ENCODE results near the gene TIMM17B.

TIMM17B gene
- total RNA-seq: 13.8 to 29.7 (median 24.3) reads per million in 4 donors

GRCh38 chrX:48897625-48898306, at the start of gene TIMM17B, which contains the start of gene PQBP1:
Gene TIMM17B (minus strand): TSS chrX:48897768. CDS start chrX:48897749, 19 bp downstream.
Gene PQBP1 (plus strand): TSS chrX:48897930. CDS start chrX:48898510, 580 bp downstream.
- peak; percentile 75 to 96 (median 84) for DNase-seq

DNA sequence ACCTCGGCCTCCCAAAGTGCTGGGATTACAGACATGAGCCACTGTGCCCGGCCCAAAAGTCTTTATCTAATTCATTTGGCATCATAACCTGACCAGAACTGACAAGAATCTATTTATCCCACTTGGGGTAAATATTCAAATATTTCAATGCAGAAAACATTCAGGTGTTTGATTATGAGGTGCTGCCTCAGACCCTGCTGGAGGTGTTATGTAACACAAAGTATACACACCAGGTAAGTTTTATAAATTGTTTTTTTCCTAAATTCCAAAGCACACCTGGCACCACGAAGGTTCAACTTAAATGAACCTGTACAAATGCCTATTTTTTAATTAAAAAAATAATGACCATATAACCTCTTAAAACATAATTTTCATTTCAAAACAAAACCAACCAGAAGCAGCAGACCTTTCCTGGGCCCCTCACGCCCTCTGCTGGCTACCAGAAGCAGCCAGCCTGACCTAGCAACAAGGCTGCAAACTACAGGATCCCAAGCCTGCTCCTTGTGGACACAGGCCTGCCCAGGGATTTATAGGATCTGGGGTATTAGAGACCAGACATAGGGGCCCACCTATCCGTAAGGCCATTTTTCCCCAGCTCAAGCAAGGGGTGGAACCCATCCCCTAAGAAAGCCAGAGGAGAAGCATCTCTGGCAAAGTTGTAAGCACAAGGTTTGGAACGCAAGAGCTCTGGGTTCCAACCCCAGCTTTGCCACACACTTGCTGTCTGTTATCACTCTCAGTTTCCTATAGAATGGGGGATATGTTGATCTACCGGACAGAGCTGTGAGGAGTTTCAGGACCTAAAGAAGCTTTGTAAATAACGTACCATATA, 48.2 kb upstream of the TIMM17B start:
- DNase-seq: peak in 4 of 5 donors; percentile 30 to 60 (median 39)

DNA sequence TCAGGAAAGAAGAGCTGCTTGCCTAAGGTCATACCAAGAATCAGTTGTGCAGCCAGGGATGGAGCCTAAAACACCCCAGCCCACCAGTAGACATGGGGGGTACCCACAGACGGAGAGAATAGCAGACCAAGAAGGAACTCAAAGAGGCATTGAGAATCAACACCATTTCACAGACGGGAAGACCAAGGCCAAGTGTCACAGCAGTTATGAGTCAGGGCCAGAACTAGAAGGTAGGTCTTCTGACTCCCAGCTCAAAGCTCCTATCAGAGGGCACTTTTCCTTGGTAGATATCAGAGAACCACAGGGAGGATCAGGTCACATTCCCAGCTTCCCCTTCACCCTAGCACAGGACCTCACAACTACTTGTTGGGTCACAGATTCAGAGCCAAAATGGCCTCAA, 45.3 kb upstream of the TIMM17B start:
- peak in 1 of 5 donors; percentile 32 for DNase-seq

- peak in 1 of 5 donors; percentile 40 for DNase-seq
These were observed 42.9 kb upstream of the TIMM17B start for GRCh38 chrX:48940404-48940955.

GRCh38 chrX:48939524-48940228, 42.1 kb upstream of the TIMM17B start:
- DNase-seq: peak in 1 of 5 donors; percentile 17

DNA sequence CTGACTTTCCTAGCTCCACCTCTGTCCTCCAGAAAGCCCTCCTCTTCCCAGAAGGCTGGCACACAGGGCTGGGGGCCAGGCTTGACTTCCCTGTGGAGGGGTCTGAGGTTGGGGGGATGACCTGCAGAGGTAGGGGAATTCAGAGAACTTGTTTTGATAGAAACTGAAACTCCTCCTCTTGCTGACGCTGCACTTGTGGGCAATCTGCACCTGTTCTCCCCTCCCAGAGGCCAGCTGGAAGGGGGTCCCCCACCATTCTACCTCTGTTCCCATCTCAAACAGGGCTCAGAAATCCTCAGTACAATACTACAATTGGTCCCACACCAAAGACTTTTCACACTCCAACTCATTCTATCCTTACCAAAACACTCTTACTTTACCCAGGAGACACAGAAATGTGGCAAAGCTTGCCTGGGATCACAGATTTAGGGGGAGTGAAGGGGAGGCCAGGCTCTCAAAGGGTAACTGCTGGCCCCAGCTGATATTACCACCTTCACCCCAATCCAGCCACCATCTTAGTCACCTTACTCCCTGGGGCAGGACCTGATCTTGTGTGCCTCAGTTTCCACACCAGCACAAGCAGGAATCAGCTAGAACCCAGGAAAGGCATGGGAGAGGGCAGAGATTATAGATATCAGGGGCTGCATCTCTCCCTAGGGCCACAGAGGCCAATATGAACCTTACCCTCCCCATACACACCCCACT, 41.3 kb upstream of the TIMM17B start:
- peak; percentile 41 to 92 (median 58) for DNase-seq

DNA sequence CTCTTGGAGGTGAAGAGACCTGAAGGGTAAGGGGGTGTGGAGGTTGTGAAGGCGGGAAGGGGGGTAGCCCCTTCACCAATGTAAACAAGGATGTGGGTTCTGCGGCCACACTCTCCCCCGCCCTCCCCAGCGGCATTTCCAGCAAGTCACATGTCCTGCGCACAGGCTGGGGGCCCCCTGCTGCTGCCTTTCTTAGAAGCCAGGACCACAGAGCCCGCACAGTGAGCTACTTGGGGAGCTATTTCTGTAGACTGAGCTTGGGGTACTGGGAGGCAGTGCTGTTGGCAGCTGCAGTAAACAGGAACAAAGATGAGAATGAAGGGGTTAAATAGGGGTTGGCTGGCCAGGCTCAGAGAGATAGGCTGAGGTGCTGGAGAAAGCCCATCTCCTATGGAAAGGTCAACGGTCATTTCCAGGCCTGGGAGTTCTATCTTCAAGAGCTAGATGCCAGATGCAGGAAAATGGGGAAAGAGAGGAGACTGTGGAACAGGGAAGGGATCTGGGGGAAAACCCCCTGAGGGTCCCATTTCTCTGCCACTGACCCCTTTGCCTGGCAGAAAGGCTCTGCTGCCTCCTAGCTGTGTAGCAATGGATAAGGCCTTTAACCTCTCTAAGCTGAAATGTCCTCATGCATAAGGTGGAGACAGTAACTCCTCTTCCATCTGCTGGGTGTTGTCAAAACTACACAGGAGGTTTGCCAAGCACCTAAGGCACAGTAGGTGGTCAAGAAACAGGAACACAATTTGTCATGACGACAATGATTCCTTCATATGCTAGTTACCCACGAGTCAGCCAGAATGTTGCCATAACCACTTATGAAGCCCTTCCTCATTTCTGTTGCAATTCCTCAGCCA, 39.7 kb upstream of the TIMM17B start:
- peak; percentile 65 to 98 (median 76) for DNase-seq

DNA sequence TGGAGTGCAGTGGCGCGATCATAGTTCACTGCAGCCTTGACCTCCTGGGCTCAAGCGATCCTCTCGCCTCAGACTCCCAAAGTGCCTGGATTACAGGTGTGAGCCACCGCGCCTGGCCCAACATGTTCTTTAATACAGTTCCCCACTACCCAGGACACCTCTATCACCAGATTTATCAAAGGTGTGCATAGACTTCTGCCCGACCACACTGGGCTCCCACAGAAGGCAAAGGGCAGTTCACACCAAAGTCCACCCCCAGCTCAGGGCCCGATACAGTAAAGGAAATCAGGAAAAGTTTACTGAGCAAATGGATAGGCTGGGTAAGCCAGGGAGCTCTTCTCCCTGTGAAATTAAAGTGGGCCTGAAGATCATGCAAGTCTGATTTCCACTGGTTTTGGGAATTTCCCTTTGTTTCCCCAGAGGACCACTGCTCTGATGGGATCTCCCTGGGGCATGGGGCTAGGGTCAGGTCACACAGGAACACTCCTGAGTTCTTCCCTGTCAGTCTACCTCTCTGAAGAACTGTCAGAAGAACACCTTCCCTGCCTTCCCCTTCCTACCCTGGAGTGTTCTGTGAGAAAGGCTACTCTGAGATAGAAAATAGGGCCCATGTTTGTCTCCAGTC, 39.0 kb upstream of the TIMM17B start:
- DNase-seq: no peak

GRCh38 chrX:48935301-48935670, 37.7 kb upstream of the TIMM17B start:
- DNase-seq: no peak

DNA sequence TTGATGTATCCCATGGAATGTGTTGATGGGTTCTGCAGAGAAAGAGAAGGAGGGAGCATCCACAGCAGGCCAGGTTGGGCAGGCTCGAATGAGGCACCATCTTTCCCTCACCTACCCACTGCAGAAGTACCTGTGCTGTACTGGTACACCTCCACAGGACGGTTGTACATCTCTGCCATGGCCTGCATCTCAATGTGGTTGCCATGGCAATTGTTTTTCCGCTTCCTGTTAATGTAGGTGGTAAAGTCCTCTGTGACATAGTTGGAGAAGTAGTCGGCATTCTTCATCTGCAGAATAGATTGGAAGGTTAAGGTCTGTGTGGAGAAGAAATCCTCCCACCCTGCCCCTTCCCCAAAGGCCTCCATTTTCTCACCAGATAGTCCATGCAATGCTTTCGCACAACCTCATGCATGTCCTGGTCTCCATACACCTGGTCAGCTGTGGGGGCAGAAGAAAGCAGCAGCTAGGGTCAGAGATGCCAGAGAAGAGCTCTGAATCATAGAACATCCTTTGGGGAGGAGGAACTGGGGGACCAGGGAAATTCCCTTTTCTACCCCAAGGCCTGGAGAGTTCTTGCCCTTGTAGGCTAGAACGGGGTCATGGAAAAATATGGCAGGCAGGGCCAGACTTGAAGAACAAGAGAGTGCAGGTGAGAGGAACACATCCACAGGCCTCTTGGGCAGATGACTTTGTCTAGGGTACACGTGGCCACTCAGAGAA, 37.2 kb upstream of the TIMM17B start:
- DNase-seq: peak in 3 of 5 donors; percentile 23 to 64 (median 46)

GRCh38 chrX:48933757-48934156, 36.2 kb upstream of the TIMM17B start:
- peak in 1 of 5 donors; percentile 46 for DNase-seq

DNA sequence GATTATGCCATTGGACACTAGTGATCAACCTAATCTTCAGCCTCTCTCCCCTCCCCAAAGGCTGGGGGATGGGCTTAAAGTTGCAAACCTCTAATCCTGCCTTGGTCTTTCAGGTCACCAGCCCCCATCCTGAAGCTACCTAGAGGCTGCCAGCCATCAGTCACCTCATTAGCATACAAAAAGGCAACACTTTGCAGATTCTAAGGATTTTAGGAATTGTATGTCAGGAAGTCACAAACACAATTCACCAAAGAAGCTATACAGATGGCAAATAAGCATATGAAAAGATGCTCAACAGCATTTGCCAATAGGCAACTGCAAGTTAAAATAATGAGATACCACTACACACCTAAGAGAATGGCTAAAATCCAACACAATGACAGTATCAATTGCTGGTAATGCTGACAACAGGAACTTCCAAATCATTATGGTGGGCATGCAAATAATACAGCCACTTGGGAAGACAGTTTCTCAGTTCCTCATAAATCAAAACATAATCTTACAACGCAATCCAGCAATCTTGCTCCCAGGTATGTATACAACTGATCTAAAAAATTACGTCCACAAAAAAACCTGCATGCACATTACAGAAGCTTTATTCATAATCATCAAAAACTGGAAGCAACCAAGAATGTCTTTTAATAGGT, 30.3 kb upstream of the TIMM17B start:
- DNase-seq: no peak

DNA sequence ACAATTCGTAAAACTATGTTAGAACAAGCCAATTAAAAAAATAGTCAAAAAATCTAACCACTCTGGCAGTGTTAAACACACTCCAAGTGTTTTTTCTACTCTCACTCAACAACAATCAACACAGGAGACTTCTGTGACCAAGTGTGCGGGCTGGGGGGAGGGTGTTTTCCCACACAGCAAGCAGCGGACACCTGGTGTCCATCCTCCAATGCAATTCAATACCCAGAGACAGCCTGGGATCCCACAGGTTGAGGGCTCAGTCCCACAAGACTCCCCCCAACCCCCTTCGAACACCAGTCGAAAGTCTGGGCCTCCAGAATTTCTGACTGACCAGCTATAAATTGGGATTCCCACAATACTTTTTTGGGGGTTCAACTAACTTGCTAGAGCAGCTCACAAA, 29.6 kb upstream of the TIMM17B start:
- DNase-seq: no peak

GRCh38 chrX:48924270-48924669, 26.7 kb upstream of the TIMM17B start:
- no peak for DNase-seq

GRCh38 chrX:48923771-48924170, 26.2 kb upstream of the TIMM17B start:
- no peak for DNase-seq

- no peak for DNase-seq
These were observed 23.1 kb upstream of the TIMM17B start for GRCh38 chrX:48920718-48921104.

DNA sequence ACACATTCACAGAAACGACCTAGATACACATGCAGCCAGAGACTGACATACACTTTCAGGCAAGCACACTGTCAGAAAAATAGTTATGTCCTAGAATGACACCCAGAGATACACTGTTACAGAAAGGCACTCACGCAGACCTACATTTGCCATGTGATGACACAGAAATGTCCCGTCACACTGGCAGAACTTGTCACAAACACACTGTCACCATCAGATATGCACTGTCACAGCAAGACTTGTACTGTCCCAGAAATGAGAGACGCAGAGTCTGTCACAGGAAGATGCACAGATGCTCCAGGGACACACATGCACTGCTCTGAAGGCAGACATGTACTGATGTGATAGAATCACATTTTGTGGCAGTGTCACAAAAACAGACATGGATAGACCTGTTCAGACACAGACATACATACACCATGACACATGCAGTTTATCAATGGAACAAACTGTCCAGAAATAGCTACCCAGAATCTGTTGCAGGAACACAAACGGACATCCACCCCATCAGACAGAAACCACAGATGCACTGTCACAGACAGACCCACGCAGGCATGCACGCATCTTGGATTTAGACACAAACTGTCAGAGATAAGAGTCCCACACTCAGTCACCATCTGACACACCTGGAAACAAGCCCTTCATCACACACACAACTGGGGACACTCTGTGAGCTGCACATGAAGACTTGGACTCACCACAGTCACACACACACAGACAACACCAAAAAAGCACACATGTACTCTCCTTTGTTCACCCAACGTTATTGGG, 22.6 kb upstream of the TIMM17B start:
- peak in 2 of 5 donors; percentile 19 to 72 for DNase-seq

GRCh38 chrX:48919360-48919841, 21.8 kb upstream of the TIMM17B start:
- peak in 2 of 5 donors; percentile 22 to 63 for DNase-seq

Data from T-helper 1 cell (primary cell).